Heart left ventricle (tissue), 16 donors: ENCODE results near the gene HLA-DMA. TPM values are rescaled to one million over a fixed set of nuclear protein-coding genes. Genes with fewer than 3 reads are reported as not detected.

Source experiments
- ATAC-seq, 4 donors: fragments of 200-7000 bp; cut with Tn5 transposase; one replicate each; pipeline ENCODE4 v1.9.1; 2020 to 2022; ENCODE audit warnings: moderate library complexity in 4 of 4, mild to moderate bottlenecking in 3 of 4, moderate number of reproducible peaks in 1 of 4
- DNase-seq, 5 donors: peaks; one replicate each; pipeline ENCODE4 v3.0.0-alpha.2; 2020
- H3K27ac ChIP-seq, 12 donors: fragments of 200-600 bp; sonication (generic) in 4 of 12; one replicate each; pipeline versions ENCODE4 v1.5.0 to v1.8.0; 2016 to 2022; ENCODE audit warnings: mild to moderate bottlenecking in 2 of 12
- H3K27me3 ChIP-seq, 9 donors: fragments of 200-600 bp; sonication (generic) in 2 of 9; one replicate each; pipeline versions ENCODE4 v1.5.1 to v1.8.0; 2016 to 2022; ENCODE audit warnings: mild to moderate bottlenecking in 3 of 9
- H3K36me3 ChIP-seq, 9 donors: fragments of 200-600 bp; sonication (generic) in 2 of 9; one replicate each; pipeline versions ENCODE4 v1.5.0 to v1.8.0; 2018 to 2022; ENCODE audit warnings: mild to moderate bottlenecking in 2 of 9
- H3K4me1 ChIP-seq, 12 donors: fragments of 200-600 bp; sonication (generic) in 4 of 12; one replicate each; pipeline versions ENCODE4 v1.5.0 to v1.8.0; 2016 to 2022; ENCODE audit warnings: mild to moderate bottlenecking in 3 of 12
- H3K4me3 ChIP-seq, 12 donors: fragments of 200-600 bp; sonication (generic) in 4 of 12; one replicate each; pipeline versions ENCODE4 v1.5.0 to v1.8.0; 2017 to 2022; ENCODE audit warnings: mild to moderate bottlenecking in 9 of 12, moderate library complexity in 4 of 12
- H3K9me3 ChIP-seq, 12 donors: fragments of 200-600 bp; sonication (generic) in 4 of 12; one replicate each; pipeline versions ENCODE4 v1.5.0 to v1.8.0; 2016 to 2022; ENCODE audit warnings: mild to moderate bottlenecking in 1 of 12
- CTCF ChIP-seq, 12 donors: fragments of 200-600 bp; sonication (generic) in 4 of 12; IDR thresholded peaks; one replicate each; pipeline versions ENCODE4 v1.5.0 to v1.8.0; 2018 to 2022; ENCODE audit warnings: antibody characterized with exemption in 12 of 12, mild to moderate bottlenecking in 5 of 12
- POLR2A ChIP-seq, 2 donors: fragments of 450-650 bp; IDR thresholded peaks; one replicate each; pipeline ENCODE4 v1.6.1; 2017; ENCODE audit warnings: antibody characterized with exemption in 2 of 2, mild to moderate bottlenecking in 2 of 2, moderate library complexity in 2 of 2
- WGBS, 4 donors: extraction: QIAGEN DNeasy Blood & Tissue Kit in 2 of 4; methylation state at CpG; one replicate each; pipeline versions ENCODE4 v1.1.5 to v1.1.7; 2013 to 2018; 5-methylcytosine and 5-hydroxymethylcytosine counted together
- intact Hi-C, 10 donors: fragments of 100-400 bp; cut with DNase I; formaldehyde crosslinking; loops; one replicate each; pipeline versions ENCODE4 v1.11.1 to v1.14.2; 2022
- polyA plus RNA-seq, 2 donors: library from polyadenylated mRNA; stranded (reverse); fragments of 200-250 nt; gene quantifications; one replicate each; pipeline ENCODE4 v1.2.3, GENCODE V29; 2013
- total RNA-seq, 9 donors: library from RNA; depleted of rRNA in 2 of 9; stranded (reverse); fragments of >200 nt in 2 of 9; fragmentation: NEBNext Ultra II Directional in 3 of 9; extraction: Animal tissue kit (Norgen Biotek cat#: 25700) in 3 of 9; gene quantifications; one replicate each; pipeline versions ENCODE4 v1.1.0 to v1.2.4, GENCODE V29; 2016 to 2023
- donor health status: ischemic (EF 13 %, LVEDD 7.1; RV severe dilation, severe dysfunction).
- donor health status: healthy with polysubstance abuse.
- donor health status: DM: no; HTN: yes; CAD: no.
- donor health status: DM: no; HTN: no; CAD: no.
- donor health status: ischemic (EF 25% LVEDD 6.9; RV normal size, moderate dysfunction).
- donor health status: ischemic (EF 25% LVEDD 5.7; RV mildly dilated, moderate dysfunction).
- donor health status: healthy.
- donor health status: DM: yes; HTN: yes; CAD: no.
- donor health status: ischemic (EF 35%, LVEDD 5.7; RV mildly dilated, moderate dysfunction).
- donor health status: nonischemic (EF 11% LVEDD 7.7; RV severe dilation, severe dysfunction).
- donor health status: DM: yes; HTN: yes; CAD: no.
- donor health status: PGD.
- donor health status: ischemic (EF 29% LVEDD 5.4; RV normal size, mild dysfunction).
- donor health status: nonischemic (EF 23%, LVEDD 6.1; RV moderate dilation, normal function).

The HLA-DMA gene
- total and polyA plus RNA-seq, 11 donors: 5.4 to 150 (median 16.2) TPM

GRCh38 chr6:32979720-32980487, 27.0 kb upstream of the HLA-DMA start:
- Histone ChIP-seq H3K27me3 (no peaks in the 10 kb centered on the region), H3K4me1 (peaks cover 0 to 58% (median 35%) of the 10 kb centered on the region in 12 donors), H3K9me3 (no peaks in the 10 kb centered on the region), H3K4me3 (no peak overlapping the region), H3K27ac (peak overlapping the region in 1 of 12 donors; percentile 17), H3K36me3 (peaks cover 7 to 89% (median 72%) of the 10 kb centered on the region in 9 donors)
- WGBS, 4 donors: 87 to 88% (median 87%) methylated on average over 12 of the region's 12 CpGs
- ATAC-seq (no peak), DNase-seq (no peak)
- intact Hi-C loops: loop anchor here in 1 of 10 donors (10.0 kb wide), 1 partner anchor 785 kb away; the partner anchor contains the start of genes GPSM3 and PBX2
- no peak for TF ChIP-seq POLR2A (IDR thresholded peaks at IDR 0.05)

- H3K9me3 ChIP-seq: no peaks in the 10 kb centered on the region
- no peaks in the 10 kb centered on the region for H3K27me3 ChIP-seq
- H3K4me1 ChIP-seq: peaks cover 0 to 63% (median 39%) of the 10 kb centered on the region in 12 donors
- no peak for TF ChIP-seq POLR2A (IDR thresholded peaks at IDR 0.05)
- no peak for TF ChIP-seq CTCF (IDR thresholded peaks at IDR 0.05)
- DNase-seq (no peak), ATAC-seq (no peak)
- intact Hi-C loops: loop anchor here in 1 of 10 donors (10.0 kb wide), 1 partner anchor 783 kb away; the partner anchor contains the start of genes GPSM3 and PBX2
- H3K4me3 ChIP-seq: no peak overlapping the region
- peaks cover 12 to 98% (median 85%) of the 10 kb centered on the region in 9 donors for H3K36me3 ChIP-seq
- no peak overlapping the region for H3K27ac ChIP-seq
- WGBS, 4 donors: 66 to 73% (median 67%) methylated on average over 7 of the region's 7 CpGs
These were observed 25.0 kb upstream of the HLA-DMA start for GRCh38 chr6:32977953-32978324.

GRCh38 chr6:32977272-32977952, 24.5 kb upstream of the HLA-DMA start:
- Histone ChIP-seq H3K4me1 (peaks cover 0 to 63% (median 36%) of the 10 kb centered on the region in 12 donors), H3K4me3 (no peak overlapping the region), H3K9me3 (no peaks in the 10 kb centered on the region), H3K27me3 (no peaks in the 10 kb centered on the region), H3K27ac (no peak overlapping the region), H3K36me3 (peaks cover 17 to 99% (median 89%) of the 10 kb centered on the region in 9 donors)
- intact Hi-C loops: loop anchor here in 1 of 10 donors (10.0 kb wide), 1 partner anchor 783 kb away; the partner anchor contains the start of genes GPSM3 and PBX2
- 56 to 72% (median 65%) methylated on average over 10 of the region's 10 CpGs for WGBS, 4 donors
- no peak for ATAC-seq
- DNase-seq: no peak
- TF ChIP-seq POLR2A (IDR thresholded peaks at IDR 0.05) (no peak), CTCF (IDR thresholded peaks at IDR 0.05) (no peak)

- Histone ChIP-seq H3K27ac (no peak overlapping the region), H3K36me3 (peaks cover 19 to 94% (median 81%) of the 10 kb centered on the region in 9 donors), H3K9me3 (no peaks in the 10 kb centered on the region), H3K27me3 (no peaks in the 10 kb centered on the region), H3K4me3 (peak overlapping the region in 3 of 12 donors; percentile 10 to 100 (median 97)), H3K4me1 (peaks cover 0 to 63% (median 36%) of the 10 kb centered on the region in 12 donors)
- WGBS, 4 donors: 68 to 82% (median 73%) methylated on average over 7 of the region's 7 CpGs
- TF ChIP-seq POLR2A (IDR thresholded peaks at IDR 0.05): no peak
- TF ChIP-seq CTCF (IDR thresholded peaks at IDR 0.05): no peak
- intact Hi-C loops: loop anchor here in 1 of 10 donors (10.0 kb wide), 1 partner anchor 782 kb away; the partner anchor contains the start of genes GPSM3 and PBX2
- no peak for ATAC-seq
- DNase-seq: no peak
These were observed 23.6 kb upstream of the HLA-DMA start for GRCh38 chr6:32976334-32977069.
